HepG2 (cell line): ENCODE results near the gene HYPK. TPM values are rescaled to one million over a fixed set of nuclear protein-coding genes. Genes with fewer than 3 reads are reported as not detected.

Experiments used
- ATAC-seq: fragments of 200-7000 bp; cut with Tn5 transposase; 3 replicates; pipeline ENCODE4 v1.9.1; 2020; ENCODE audit warnings: mild to moderate bottlenecking, moderate library complexity
- BruUV-seq: library from RNA; stranded (reverse); fragments of 400-500 nt; replicated peaks from 2 replicates; lab custom pipeline; 2021; lab: Mats Ljungman, UMichigan
- CTCF ChIA-PET: fragments of 300-600 bp; formaldehyde crosslinking; extraction: SDS; loops from one replicate; lab custom pipeline; 2021; ENCODE audit warnings: low total read pairs, inconsistent platforms, low intra/inter-chr PET ratio; lab: Yijun Ruan, JAX
- POLR2A ChIA-PET: fragments of 350-600 bp; sonication (Branson Sonifier 250); formaldehyde crosslinking; loops from one replicate; lab custom pipeline; 2020; ENCODE audit warnings: antibody characterized with exemption, inconsistent platforms; lab: Yijun Ruan, JAX
- DNase-seq: peaks from one replicate; pipeline ENCODE4 v3.0.0-alpha.2; 2015; ENCODE audit warnings: low spot score
- FAIRE-seq: peaks from 3 replicates; lab custom pipeline; 2011; peaks lifted over from hg19 to GRCh38; lab: Jason Lieb, UNC
- H2AFZ ChIP-seq: one replicate; pipeline ENCODE4 v1.6.1; 2011; ENCODE audit warnings: low read length, inconsistent platforms
- H3K27ac ChIP-seq: fragments of 300-600 bp; 3 replicates; pipeline ENCODE4 v1.8.0; 2011; ENCODE audit warnings: mixed run types, mild to moderate bottlenecking, mixed read lengths, low read length, inconsistent platforms; ENCODE audit not compliant: insufficient read depth; ENCODE audit errors: extremely low read length
- H3K27me3 ChIP-seq, 2 experiments: fragments of 200-600 bp in 1 of 2; 2 replicates in 1 of 2; 3 replicates in 1 of 2; pipeline versions ENCODE4 v1.6.0 to v1.8.0; 2011; ENCODE audit warnings: low read length in 2 of 2, mild to moderate bottlenecking in 2 of 2, moderate library complexity in 2 of 2, inconsistent platforms in 1 of 2; ENCODE audit not compliant: insufficient read depth in 2 of 2, control insufficient read depth in 1 of 2
- H3K36me3 ChIP-seq, 2 experiments: fragments of 200-600 bp in 1 of 2; replicated peaks in 1 of 2; 2 replicates in 1 of 2; 3 replicates in 1 of 2; pipeline versions ENCODE4 v1.5.1 to v1.8.0; 2011; ENCODE audit warnings: low read length in 2 of 2, inconsistent platforms in 1 of 2; ENCODE audit not compliant: insufficient read depth in 2 of 2, control insufficient read depth in 1 of 2
- H3K4me1 ChIP-seq: 2 replicates; pipeline ENCODE4 v1.5.1; 2012; ENCODE audit warnings: low read length, inconsistent platforms; ENCODE audit not compliant: insufficient read depth
- H3K4me2 ChIP-seq: 2 replicates; pipeline ENCODE4 v1.6.0; 2011; ENCODE audit warnings: low read depth, low read length, inconsistent platforms
- H3K4me3 ChIP-seq, 3 experiments: fragments of 200-600 bp in 1 of 3; sonication (generic), shearing (Covaris generic) in 1 of 3; replicated peaks in 1 of 3; 2 replicates each; pipeline ENCODE4 v1.5.1; 2011 to 2016; ENCODE audit warnings: low read length in 3 of 3, inconsistent platforms in 2 of 3, low read depth in 2 of 3, mild to moderate bottlenecking in 2 of 3, control low read depth in 1 of 3, mixed read lengths in 1 of 3; ENCODE audit not compliant: insufficient read depth in 1 of 3
- H3K79me2 ChIP-seq: one replicate; pipeline ENCODE4 v1.6.1; 2011; ENCODE audit warnings: low read length, inconsistent platforms; ENCODE audit not compliant: insufficient read depth
- H3K9ac ChIP-seq: 2 replicates; pipeline ENCODE4 v1.6.0; 2011; ENCODE audit warnings: mild to moderate bottlenecking, low read depth, low read length, inconsistent platforms; ENCODE audit not compliant: insufficient read depth
- H3K9me3 ChIP-seq: 2 replicates; pipeline ENCODE4 v1.5.1; 2012; ENCODE audit warnings: mild to moderate bottlenecking, low read length
- H4K20me1 ChIP-seq: 2 replicates; pipeline ENCODE4 v1.6.0; 2011; ENCODE audit warnings: inconsistent platforms, mild to moderate bottlenecking, low read length, moderate library complexity; ENCODE audit not compliant: insufficient read depth
- ARID2 ChIP-seq: sonication (generic); formaldehyde crosslinking; IDR thresholded peaks from 2 replicates; pipeline ENCODE4 v1.8.1; 2022; ENCODE audit warnings: mild to moderate bottlenecking, missing genetic modification reagents, borderline replicate concordance
- ATF7 ChIP-seq, 2 experiments: fragments of 450-650 bp in 1 of 2; sonication (generic) in 1 of 2; formaldehyde crosslinking in 1 of 2; IDR thresholded peaks; 2 replicates each; pipeline versions ENCODE4 v1.4.0 to v1.6.1; 2016 to 2020; ENCODE audit warnings: antibody characterized with exemption in 1 of 2, mild to moderate bottlenecking in 1 of 2, missing genetic modification reagents in 1 of 2
- CHCHD3 ChIP-seq: sonication (generic); formaldehyde crosslinking; IDR thresholded peaks from 2 replicates; pipeline ENCODE4 v1.8.0; 2022; ENCODE audit warnings: mild to moderate bottlenecking, missing genetic modification reagents, moderate library complexity
- RBM39 ChIP-seq: fragments of 200-400 bp; formaldehyde crosslinking; IDR thresholded peaks from one replicate; pipeline ENCODE4 v1.6.1; 2018; ENCODE audit warnings: antibody characterized with exemption, mild to moderate bottlenecking, low read depth, low read length; ENCODE audit not compliant: poor library complexity, severe bottlenecking
- TRIM24 ChIP-seq: sonication (generic); formaldehyde crosslinking; IDR thresholded peaks from 2 replicates; pipeline ENCODE4 v1.8.0; 2022; ENCODE audit warnings: mild to moderate bottlenecking, missing genetic modification reagents
- UBTF ChIP-seq: sonication (generic); formaldehyde crosslinking; IDR thresholded peaks from 2 replicates; pipeline ENCODE4 v1.4.0; 2020; ENCODE audit warnings: mild to moderate bottlenecking, missing genetic modification reagents
- ZNF18 ChIP-seq: sonication (generic); formaldehyde crosslinking; IDR thresholded peaks from 2 replicates; pipeline ENCODE4 v1.8.0; 2022; ENCODE audit warnings: mild to moderate bottlenecking, missing genetic modification reagents; ENCODE audit not compliant: insufficient replicate concordance
- ZNF230 ChIP-seq: sonication (generic); formaldehyde crosslinking; IDR thresholded peaks from 2 replicates; pipeline ENCODE4 v1.4.0; 2020; ENCODE audit warnings: mild to moderate bottlenecking, missing genetic modification reagents
- ZNF451 ChIP-seq: sonication (generic); formaldehyde crosslinking; IDR thresholded peaks from 2 replicates; pipeline ENCODE4 v1.5.0; 2020; ENCODE audit warnings: mild to moderate bottlenecking, missing genetic modification reagents
- ZSCAN21 ChIP-seq: sonication (generic); formaldehyde crosslinking; IDR thresholded peaks from 2 replicates; pipeline ENCODE4 v1.8.0; 2022; ENCODE audit warnings: mild to moderate bottlenecking, missing genetic modification reagents, moderate library complexity, borderline replicate concordance
- WGBS: methylation state at CpG from one replicate; pipeline ENCODE4 v1.1.6; 2017; ENCODE audit warnings: low lambda C conversion rate; 5-methylcytosine and 5-hydroxymethylcytosine counted together
- in situ Hi-C: cut with HindIII; loops from 2 replicates; pipeline ENCODE4 v1.10.0; 2017; ENCODE audit warnings: low pct_unique_long_range_greater_than_20kb; ENCODE audit not compliant: extremely low pct_ligation_motif_present
- intact Hi-C: fragments of 100-400 bp; cut with micrococcal nuclease; formaldehyde crosslinking; loops from one replicate; pipeline ENCODE4 v1.10.0; 2022; ENCODE audit not compliant: unreplicated experiment
- polyA plus RNA-seq, 8 experiments: library from polyadenylated mRNA; depleted of rRNA in 3 of 8; stranded (reverse) in 7 of 8; unstranded in 1 of 8; fragments of >200 nt; fragmentation: Illumina TruSeq in 4 of 8; extraction: Trizol in 4 of 8; gene quantifications; 2 replicates each; pipeline versions ENCODE4 v1.2.1 to v1.2.3, GENCODE V29; 2011 to 2016; ENCODE audit warnings: low read depth in 4 of 8, missing spikeins in 1 of 8, mixed read lengths in 1 of 8; ENCODE audit not compliant: insufficient read depth in 1 of 8
- total RNA-seq, 5 experiments: library from RNA; depleted of rRNA; stranded (reverse); fragments of >200 nt; fragmentation: Illumina TruSeq; extraction: Trizol; gene quantifications; 2 replicates each; pipeline ENCODE4 v1.2.3, GENCODE V29; 2016; ENCODE audit warnings: low read depth in 1 of 5
- TF ChIP-seq, protein P1 (sequence below): sonication (generic); formaldehyde crosslinking; IDR thresholded peaks from 2 replicates; pipeline ENCODE4 v1.4.0; 2020; ENCODE audit warnings: missing genetic modification reagents
- TF ChIP-seq, protein P2 (sequence below): sonication (generic); formaldehyde crosslinking; IDR thresholded peaks from 2 replicates; pipeline ENCODE4 v1.9.0; 2021; ENCODE audit warnings: missing genetic modification reagents, borderline replicate concordance

Gene HYPK
- total and polyA plus RNA-seq, 2 of the 13 experiments (the other 11 are each of a cell fraction or from before 2014, with no cell fraction given), result 13.5 to 16.5 TPM

DNA sequence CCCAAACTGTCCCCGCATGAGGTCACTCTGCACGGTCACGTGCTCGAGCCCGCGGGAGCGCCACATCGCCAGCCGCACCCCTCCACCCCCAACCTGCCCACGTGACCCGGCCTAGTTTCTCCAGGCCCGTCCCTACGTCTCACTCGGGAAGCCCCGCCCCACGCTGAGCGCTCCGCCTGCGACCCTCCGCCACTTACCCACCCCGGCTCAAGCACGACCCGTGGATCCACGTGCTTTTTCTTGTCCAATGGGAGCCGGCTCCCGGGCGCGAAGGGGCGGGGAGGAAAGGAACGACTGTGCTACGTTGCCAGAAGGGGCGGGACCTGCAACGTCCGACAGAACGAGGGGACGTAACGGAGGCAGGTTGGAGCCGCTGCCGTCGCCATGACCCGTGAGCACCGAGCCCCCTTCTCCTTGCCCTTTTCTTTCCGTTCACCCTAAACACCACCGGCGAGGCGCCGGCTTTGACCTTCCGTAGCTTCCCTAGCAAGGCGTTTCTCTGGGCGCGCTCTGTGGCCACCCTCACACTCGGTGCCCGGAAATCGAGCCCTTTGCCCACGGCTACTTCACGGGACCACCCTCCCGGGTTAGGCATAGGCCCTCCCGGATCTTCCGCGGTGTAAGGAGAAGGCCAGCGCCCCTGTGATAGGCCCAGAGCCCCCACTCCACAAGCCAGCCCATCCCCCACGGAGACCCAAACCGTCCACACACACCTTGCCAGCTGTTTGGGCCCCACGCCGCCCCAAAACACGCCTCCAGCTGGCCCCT is 8.2 kb upstream of the HYPK start, which contains the start of gene SERF2 (continued):
- TF ChIP-seq ATF7 (IDR thresholded peaks at IDR 0.05) (peak; percentile 47; the same call in 1 of the 2 replicates), ATF7 (CRISPR knock-in tag; IDR thresholded peaks at IDR 0.05) (peak; percentile 88), UBTF (CRISPR knock-in tag) (peak; percentile 68), CHCHD3 (no peak), RBM39 (peak; percentile 85)

- H2AFZ ChIP-seq, result no peak overlapping the region
- H3K4me2 ChIP-seq, result peak overlapping the region; percentile 96
- H3K4me3 ChIP-seq, result peak overlapping the region; percentile 98 to 100 (median 99)
- peaks cover 45% of the 10 kb centered on the region for H3K4me1 ChIP-seq
- in situ Hi-C loops (no loop called here), intact Hi-C loops (no loop called here)
- ATAC-seq, result peak; percentile 4; the same call in 2 of the 3 replicates
- peaks cover 28% of the 10 kb centered on the region for H4K20me1 ChIP-seq
- peaks cover 8 to 35% of the 10 kb centered on the region in 2 experiments for H3K36me3 ChIP-seq
- H3K9me3 ChIP-seq, result no peaks in the 10 kb centered on the region
- peak overlapping the region; percentile 100 for H3K9ac ChIP-seq
- DNase-seq, result no peak
- WGBS, result 1% methylated on average over 23 of the region's 33 CpGs
- no TSS peak for BruUV-seq
- no peaks in the 10 kb centered on the region; a peak in 1 of 5 replicates for H3K27me3 ChIP-seq
- peak overlapping the region; percentile 98 for H3K27ac ChIP-seq
- POLR2A ChIA-PET, result interaction anchor here (0.7 to 2.0 kb wide), 5 partner anchors 7 to 32 kb away, joined by 3 to 8 read pairs (median 5); partner anchors contain the start of genes ELL3, HYPK, MFAP1 and SERINC4
- CTCF ChIA-PET, result no interaction called here
- H3K79me2 ChIP-seq, result peaks cover 26% of the 10 kb centered on the region
- FAIRE-seq, result no peak
- TF ChIP-seq ZSCAN21 (CRISPR knock-in tag) (no peak), TRIM24 (no peak), ZNF230 (CRISPR knock-in tag) (no peak), ZNF451 (CRISPR knock-in tag) (no peak), ARID2 (0 out of 2 replicates have a peak, but pooled peaks have one; percentile 29), ZNF18 (CRISPR knock-in tag) (peak; percentile 52)
- TF ChIP-seq, protein P1, sequence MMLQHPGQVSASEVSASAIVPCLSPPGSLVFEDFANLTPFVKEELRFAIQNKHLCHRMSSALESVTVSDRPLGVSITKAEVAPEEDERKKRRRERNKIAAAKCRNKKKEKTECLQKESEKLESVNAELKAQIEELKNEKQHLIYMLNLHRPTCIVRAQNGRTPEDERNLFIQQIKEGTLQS, result no peak
- TF ChIP-seq, protein P2, sequence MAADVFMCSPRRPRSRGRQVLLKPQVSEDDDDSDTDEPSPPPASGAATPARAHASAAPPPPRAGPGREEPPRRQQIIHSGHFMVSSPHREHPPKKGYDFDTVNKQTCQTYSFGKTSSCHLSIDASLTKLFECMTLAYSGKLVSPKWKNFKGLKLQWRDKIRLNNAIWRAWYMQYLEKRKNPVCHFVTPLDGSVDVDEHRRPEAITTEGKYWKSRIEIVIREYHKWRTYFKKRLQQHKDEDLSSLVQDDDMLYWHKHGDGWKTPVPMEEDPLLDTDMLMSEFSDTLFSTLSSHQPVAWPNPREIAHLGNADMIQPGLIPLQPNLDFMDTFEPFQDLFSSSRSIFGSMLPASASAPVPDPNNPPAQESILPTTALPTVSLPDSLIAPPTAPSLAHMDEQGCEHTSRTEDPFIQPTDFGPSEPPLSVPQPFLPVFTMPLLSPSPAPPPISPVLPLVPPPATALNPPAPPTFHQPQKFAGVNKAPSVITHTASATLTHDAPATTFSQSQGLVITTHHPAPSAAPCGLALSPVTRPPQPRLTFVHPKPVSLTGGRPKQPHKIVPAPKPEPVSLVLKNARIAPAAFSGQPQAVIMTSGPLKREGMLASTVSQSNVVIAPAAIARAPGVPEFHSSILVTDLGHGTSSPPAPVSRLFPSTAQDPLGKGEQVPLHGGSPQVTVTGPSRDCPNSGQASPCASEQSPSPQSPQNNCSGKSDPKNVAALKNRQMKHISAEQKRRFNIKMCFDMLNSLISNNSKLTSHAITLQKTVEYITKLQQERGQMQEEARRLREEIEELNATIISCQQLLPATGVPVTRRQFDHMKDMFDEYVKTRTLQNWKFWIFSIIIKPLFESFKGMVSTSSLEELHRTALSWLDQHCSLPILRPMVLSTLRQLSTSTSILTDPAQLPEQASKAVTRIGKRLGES (CRISPR knock-in tag), result no peak
Observed at GRCh38 chr15:43792761-43793476, 7.5 kb upstream of the HYPK start.
